ENCODE data around the gene LENG8. TPM values are rescaled to one million over a fixed set of nuclear protein-coding genes. Genes with fewer than 3 reads are reported as not detected.

Gene LENG8
- total RNA-seq, 1 experiment from 2014 or later = 238 TPM

DNA sequence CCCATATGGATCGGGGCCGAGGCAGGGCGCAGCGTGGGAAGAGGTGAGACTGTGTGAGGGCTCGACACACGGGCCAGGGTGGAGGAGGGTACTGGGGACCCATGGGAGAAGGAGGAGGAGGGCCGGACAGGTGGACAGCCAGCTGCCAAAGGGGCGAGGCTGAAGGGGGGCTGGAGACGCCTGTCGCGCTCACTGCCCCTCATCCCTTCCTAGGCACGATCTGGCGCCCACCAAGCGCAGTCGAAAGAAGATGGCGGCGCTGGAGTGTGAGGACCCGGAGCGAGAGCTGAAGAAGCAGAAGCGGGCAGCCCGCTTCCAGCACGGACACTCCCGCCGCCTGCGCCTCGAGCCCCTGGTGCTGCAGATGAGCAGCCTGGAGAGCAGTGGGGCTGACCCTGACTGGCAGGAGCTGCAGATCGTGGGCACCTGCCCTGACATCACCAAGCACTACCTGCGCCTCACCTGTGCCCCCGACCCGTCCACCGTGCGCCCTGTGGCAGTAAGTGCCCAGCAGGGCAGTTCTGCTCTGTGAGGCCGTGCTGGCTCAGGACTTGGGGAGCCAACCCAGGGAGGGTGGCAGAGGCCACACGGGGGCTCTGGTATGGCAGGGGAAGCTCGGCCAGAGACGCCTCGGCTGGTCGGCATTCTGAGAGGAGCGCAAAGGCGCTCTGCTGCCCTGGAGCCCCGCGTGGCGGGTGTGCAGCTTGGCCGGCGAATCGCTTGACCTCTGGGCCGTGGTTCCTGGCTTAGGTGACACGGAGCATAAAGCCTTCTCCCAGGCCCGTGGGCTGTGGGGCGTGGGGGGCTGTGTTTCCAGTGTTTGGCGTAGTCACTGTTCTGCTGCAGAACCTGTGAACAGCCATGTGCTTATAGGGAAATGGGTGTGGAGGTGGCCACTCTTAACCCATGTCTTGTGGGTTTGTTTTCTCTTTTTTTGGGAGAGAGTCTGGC is 7.7 kb downstream of the LENG8 start:
- ChIA-PET POLR2A (no interaction called here), CTCF (interaction anchor here (0.8 kb wide), 1 partner anchor 17 kb away, joined by 3 read pairs; no protein-coding TSS in a partner anchor)
- Mint-ChIP-seq H3K4me3 (ENCODE audit: unreplicated experiment) (no peak overlapping the region), H3K27me3 (ENCODE audit: insufficient read depth, unreplicated experiment) (no peaks in the 10 kb centered on the region), H3K27ac (ENCODE audit: low read depth, unreplicated experiment) (no peak overlapping the region), H3K36me3 (ENCODE audit: insufficient read depth, unreplicated experiment) (peaks cover 89% of the 10 kb centered on the region), H3K9me3 (ENCODE audit: unreplicated experiment) (no peaks in the 10 kb centered on the region), H3K4me1 (ENCODE audit: insufficient read depth, unreplicated experiment) (peaks cover 21% of the 10 kb centered on the region)
- TF ChIP-seq, protein P1, sequence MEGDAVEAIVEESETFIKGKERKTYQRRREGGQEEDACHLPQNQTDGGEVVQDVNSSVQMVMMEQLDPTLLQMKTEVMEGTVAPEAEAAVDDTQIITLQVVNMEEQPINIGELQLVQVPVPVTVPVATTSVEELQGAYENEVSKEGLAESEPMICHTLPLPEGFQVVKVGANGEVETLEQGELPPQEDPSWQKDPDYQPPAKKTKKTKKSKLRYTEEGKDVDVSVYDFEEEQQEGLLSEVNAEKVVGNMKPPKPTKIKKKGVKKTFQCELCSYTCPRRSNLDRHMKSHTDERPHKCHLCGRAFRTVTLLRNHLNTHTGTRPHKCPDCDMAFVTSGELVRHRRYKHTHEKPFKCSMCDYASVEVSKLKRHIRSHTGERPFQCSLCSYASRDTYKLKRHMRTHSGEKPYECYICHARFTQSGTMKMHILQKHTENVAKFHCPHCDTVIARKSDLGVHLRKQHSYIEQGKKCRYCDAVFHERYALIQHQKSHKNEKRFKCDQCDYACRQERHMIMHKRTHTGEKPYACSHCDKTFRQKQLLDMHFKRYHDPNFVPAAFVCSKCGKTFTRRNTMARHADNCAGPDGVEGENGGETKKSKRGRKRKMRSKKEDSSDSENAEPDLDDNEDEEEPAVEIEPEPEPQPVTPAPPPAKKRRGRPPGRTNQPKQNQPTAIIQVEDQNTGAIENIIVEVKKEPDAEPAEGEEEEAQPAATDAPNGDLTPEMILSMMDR (IDR thresholded peaks at IDR 0.05; ENCODE audit: unreplicated experiment) = no peak
- no TSS peak for BruUV-seq (replicated peaks)
- intact Hi-C loops (cut with micrococcal nuclease) = no loop called here
- no peak for DNase-seq (ENCODE audit: unreplicated experiment)

DNA sequence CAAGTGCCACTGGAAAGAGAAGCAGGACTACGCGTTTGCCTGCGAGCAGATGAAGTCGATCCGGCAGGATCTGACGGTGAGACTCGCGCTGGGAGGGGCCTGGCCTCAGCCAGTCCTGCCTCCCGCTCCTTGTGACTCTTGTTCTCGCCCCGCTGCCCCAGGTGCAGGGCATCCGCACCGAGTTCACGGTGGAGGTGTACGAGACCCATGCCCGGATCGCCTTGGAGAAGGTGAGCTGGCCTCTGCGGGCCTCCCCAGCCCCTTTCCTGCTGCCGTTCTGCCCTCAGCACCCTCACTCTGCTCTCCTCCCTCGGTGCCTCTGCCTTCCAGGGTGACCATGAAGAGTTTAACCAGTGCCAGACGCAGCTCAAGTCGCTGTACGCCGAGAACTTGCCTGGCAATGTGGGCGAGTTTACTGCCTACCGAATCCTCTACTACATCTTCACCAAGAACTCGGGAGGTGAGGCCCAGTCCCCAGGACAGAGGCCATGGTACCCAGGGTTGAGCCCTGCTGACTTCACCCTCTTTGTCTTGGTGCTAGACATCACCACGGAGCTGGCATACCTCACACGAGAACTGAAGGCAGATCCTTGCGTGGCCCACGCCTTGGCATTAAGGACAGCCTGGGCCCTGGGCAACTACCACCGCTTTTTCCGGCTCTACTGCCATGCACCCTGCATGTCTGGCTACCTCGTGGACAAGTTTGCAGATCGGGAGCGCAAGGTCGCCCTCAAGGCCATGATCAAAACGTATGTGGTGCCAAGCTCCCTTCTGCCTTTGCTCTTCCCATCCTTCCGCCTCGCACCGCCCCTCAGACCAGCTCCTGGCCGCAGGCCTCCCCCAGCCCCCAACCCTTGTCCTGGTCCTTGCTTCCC is 9.0 kb downstream of the LENG8 start:
- CTCF ChIA-PET = no interaction called here
- H3K27me3 Mint-ChIP-seq (ENCODE audit: insufficient read depth, unreplicated experiment) = no peaks in the 10 kb centered on the region
- H3K9me3 Mint-ChIP-seq (ENCODE audit: unreplicated experiment) = no peaks in the 10 kb centered on the region
- DNase-seq (ENCODE audit: unreplicated experiment) = no peak
- H3K27ac Mint-ChIP-seq (ENCODE audit: low read depth, unreplicated experiment) = no peak overlapping the region
- TSS peak; percentile 1 for BruUV-seq (replicated peaks)
- no peak overlapping the region for H3K4me3 Mint-ChIP-seq (ENCODE audit: unreplicated experiment)
- TF ChIP-seq, protein P1 (IDR thresholded peaks at IDR 0.05; ENCODE audit: unreplicated experiment) = no peak
- H3K36me3 Mint-ChIP-seq (ENCODE audit: insufficient read depth, unreplicated experiment) = peaks cover 91% of the 10 kb centered on the region
- POLR2A ChIA-PET = interaction anchor here (6.8 kb wide), 1 partner anchor 9 kb away, joined by 157 read pairs; the partner anchor contains the start of gene LENG8
- intact Hi-C loops (cut with micrococcal nuclease) = no loop called here
- H3K4me1 Mint-ChIP-seq (ENCODE audit: insufficient read depth, unreplicated experiment) = peaks cover 20% of the 10 kb centered on the region

DNA sequence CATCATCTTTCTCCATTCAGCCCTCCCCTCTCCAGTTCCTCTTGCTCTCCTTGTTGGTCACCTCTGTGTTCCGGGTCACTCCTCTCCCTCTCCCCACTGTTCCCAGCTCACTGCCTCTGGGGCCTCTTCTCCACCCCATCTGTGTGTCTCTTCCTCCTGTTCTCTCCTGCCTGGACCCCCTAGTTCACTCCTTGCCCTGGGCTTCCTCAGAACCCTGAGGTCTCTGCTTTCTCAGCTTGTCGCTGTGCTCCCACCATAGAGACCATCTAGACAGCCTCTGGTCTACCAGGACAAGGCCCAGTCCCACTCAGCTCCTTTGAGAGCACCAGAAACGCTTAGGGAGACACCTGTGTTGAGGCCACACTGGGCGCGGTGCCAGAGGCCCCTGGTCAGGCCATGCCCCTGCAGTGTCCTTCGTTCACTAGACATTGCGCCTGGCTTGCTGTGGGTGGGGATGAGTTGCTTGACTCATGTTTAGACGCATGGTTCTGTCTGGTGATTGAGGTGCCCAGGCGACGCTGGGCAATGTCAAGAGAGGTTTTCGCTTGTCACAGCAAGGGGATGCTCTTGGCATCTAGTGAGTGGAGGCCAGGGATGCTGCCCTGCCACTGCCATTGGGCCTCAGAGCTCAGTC is 9.8 kb downstream of the LENG8 start:
- peaks cover 16% of the 10 kb centered on the region for H3K4me1 Mint-ChIP-seq (ENCODE audit: insufficient read depth, unreplicated experiment)
- no peak for DNase-seq (ENCODE audit: unreplicated experiment)
- no peak overlapping the region for H3K4me3 Mint-ChIP-seq (ENCODE audit: unreplicated experiment)
- ChIA-PET POLR2A (interaction anchor here (6.8 kb wide), 1 partner anchor 9 kb away, joined by 157 read pairs; the partner anchor contains the start of gene LENG8), CTCF (interaction anchor here (1.0 kb wide), 1 partner anchor 9 kb away, joined by 3 read pairs; no protein-coding TSS in a partner anchor)
- no peaks in the 10 kb centered on the region for H3K27me3 Mint-ChIP-seq (ENCODE audit: insufficient read depth, unreplicated experiment)
- H3K9me3 Mint-ChIP-seq (ENCODE audit: unreplicated experiment) = no peaks in the 10 kb centered on the region
- intact Hi-C loops (cut with micrococcal nuclease) = no loop called here
- peaks cover 90% of the 10 kb centered on the region for H3K36me3 Mint-ChIP-seq (ENCODE audit: insufficient read depth, unreplicated experiment)
- H3K27ac Mint-ChIP-seq (ENCODE audit: low read depth, unreplicated experiment) = no peak overlapping the region
- no TSS peak for BruUV-seq (replicated peaks)
- TF ChIP-seq, protein P1 (IDR thresholded peaks at IDR 0.05; ENCODE audit: unreplicated experiment) = no peak

All from MCF 10A (cell line).